Left hindlimb (tissue), 1 donor: Measurements from ENCODE around the gene TOM1L1.

ENCODE experiments used
- DNase-seq: peaks from one replicate; pipeline ENCODE4 v3.0.0-alpha.2; 2018

Gene TOM1L1

DNA sequence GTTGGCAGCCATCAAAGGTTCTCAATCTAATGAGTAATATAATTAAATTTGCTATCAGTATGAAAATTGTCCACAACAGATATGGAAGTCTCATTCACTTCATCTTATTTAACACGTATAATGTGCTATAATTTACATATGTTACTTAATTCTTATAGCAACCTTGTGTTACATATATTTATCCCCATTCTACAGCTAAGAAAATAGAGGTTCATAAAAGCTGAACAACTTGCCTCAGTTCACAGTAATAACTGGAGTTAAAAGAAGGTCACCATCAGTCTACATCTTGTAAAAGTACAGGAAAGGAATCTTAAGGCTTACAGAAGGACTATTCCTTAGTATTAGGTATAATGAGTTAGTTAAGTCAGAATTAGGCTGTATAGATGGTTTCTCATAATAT lies 95.8 kb downstream of the TOM1L1 start:
- no peak for DNase-seq

DNA sequence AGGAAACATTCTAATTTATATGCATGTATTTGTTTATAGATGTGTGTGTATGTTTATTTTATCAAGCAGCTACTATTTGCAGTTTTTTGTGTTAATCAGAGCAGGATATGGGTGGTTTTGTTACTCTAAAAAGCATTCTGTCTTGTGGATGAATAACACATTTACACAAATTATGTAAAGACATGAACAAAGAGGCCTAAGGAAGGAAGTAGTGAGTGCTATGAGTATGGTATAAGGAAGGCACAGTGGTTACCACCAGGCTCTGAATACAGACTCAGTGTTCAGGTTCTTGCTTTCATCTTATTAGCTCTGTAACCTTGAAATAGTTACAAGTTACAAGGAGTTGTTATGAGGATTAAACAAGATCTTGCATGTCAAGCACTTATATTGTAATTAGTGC lies 101.8 kb downstream of the TOM1L1 start:
- DNase-seq: no peak

DNA sequence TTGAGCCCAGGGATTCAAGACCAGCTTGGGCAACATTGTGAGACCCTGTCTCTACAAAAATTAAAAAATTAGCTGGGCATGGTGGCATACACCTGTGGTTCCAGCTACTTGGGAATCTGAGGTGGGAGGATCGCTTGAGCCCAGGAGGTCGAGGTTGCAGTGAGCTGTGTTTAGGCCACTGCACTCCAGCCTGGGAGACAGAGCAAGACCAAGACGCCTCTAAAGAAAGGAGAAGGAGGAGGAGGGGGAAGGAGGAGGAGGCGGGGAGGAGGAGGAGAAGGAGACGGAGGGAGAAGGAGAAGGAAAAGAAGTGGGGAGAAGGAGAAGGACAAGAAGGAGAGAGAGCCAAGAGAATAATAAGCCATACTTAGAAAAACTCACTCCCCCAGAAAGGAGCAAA lies 103.8 kb downstream of the TOM1L1 start:
- DNase-seq: no peak

DNA sequence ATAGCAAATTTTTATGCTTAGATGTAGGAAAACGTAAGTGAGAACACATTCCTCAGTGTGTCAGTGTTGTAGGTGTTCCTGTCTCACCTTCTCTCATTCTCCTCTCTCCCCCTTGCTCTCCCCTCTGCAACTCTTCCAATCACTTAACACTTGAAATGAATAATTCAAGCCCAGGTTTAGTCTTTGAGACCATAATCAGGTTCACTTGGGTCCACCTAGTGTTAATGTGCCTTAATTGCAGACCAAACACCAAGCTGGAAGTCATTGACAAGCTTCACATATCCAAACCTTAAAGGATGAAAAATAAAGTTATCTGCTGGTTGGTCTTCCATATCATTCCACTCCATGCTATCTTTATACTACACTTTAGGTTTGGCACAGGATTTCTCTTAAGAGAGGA lies 104.9 kb downstream of the TOM1L1 start:
- DNase-seq: no peak
